ENCODE results near the gene ENTPD2. TPM values are rescaled to one million over a fixed set of nuclear protein-coding genes. Genes with fewer than 3 reads are reported as not detected.

Gene ENTPD2
- total and polyA plus RNA-seq, 2 donors = 2.8 to 6.4 TPM

- no peaks in the 10 kb centered on the region for H3K4me1 ChIP-seq (ENCODE audit: insufficient read depth)
- H3K4me3 ChIP-seq (ENCODE audit: low read depth, low read length) = no peak overlapping the region
- 96% methylated on average over 32 of the region's 32 CpGs for WGBS
- DNase-seq (ENCODE audit: extremely low spot score) = no peak
- no peak overlapping the region for H3K27ac ChIP-seq (ENCODE audit: low read depth)
- H3K36me3 ChIP-seq (ENCODE audit: insufficient read depth) = no peaks in the 10 kb centered on the region
These were observed 32.9 kb downstream of the ENTPD2 start for GRCh38 chr9:137020771-137021567.

- DNase-seq (ENCODE audit: extremely low spot score) = no peak
- no peak overlapping the region for H3K27ac ChIP-seq (ENCODE audit: low read depth)
- no peak overlapping the region for H3K4me3 ChIP-seq (ENCODE audit: low read depth, low read length)
- no peaks in the 10 kb centered on the region for H3K4me1 ChIP-seq (ENCODE audit: insufficient read depth)
- 91% methylated on average over 34 of the region's 34 CpGs for WGBS
- H3K36me3 ChIP-seq (ENCODE audit: insufficient read depth) = peaks cover under 1% of the 10 kb centered on the region
These were observed 33.8 kb downstream of the ENTPD2 start for GRCh38 chr9:137019891-137020683.

GRCh38 chr9:137018761-137019559, 34.9 kb downstream of the ENTPD2 start:
- peaks cover 2% of the 10 kb centered on the region for H3K36me3 ChIP-seq (ENCODE audit: insufficient read depth)
- WGBS = 92% methylated on average over 36 of the region's 36 CpGs
- no peak for DNase-seq (ENCODE audit: extremely low spot score)

GRCh38 chr9:137017791-137018497, 35.9 kb downstream of the ENTPD2 start:
- H3K4me1 ChIP-seq (ENCODE audit: insufficient read depth) = no peaks in the 10 kb centered on the region
- no peak overlapping the region for H3K4me3 ChIP-seq (ENCODE audit: low read depth, low read length)
- DNase-seq (ENCODE audit: extremely low spot score) = no peak
- no peak overlapping the region for H3K27ac ChIP-seq (ENCODE audit: low read depth)
- peaks cover 2% of the 10 kb centered on the region for H3K36me3 ChIP-seq (ENCODE audit: insufficient read depth)
- 93% methylated on average over 45 of the region's 45 CpGs for WGBS

More at GRCh38 chr9:137018761-137019559, 34.9 kb downstream of the ENTPD2 start:
- Histone ChIP-seq H3K4me1 (ENCODE audit: insufficient read depth) (no peaks in the 10 kb centered on the region), H3K4me3 (ENCODE audit: low read depth, low read length) (no peak overlapping the region), H3K27ac (ENCODE audit: low read depth) (no peak overlapping the region)

- Histone ChIP-seq H3K4me3 (ENCODE audit: low read depth, low read length) (no peak overlapping the region), H3K27ac (ENCODE audit: low read depth) (no peak overlapping the region), H3K4me1 (ENCODE audit: insufficient read depth) (no peaks in the 10 kb centered on the region), H3K36me3 (ENCODE audit: insufficient read depth) (peaks cover 2% of the 10 kb centered on the region)
- WGBS = 97% methylated on average over 28 of the region's 28 CpGs
- no peak for DNase-seq (ENCODE audit: extremely low spot score)
These were observed 36.8 kb downstream of the ENTPD2 start for GRCh38 chr9:137017071-137017470.

- Histone ChIP-seq H3K4me1 (ENCODE audit: insufficient read depth) (no peaks in the 10 kb centered on the region), H3K36me3 (ENCODE audit: insufficient read depth) (peaks cover 2% of the 10 kb centered on the region)
- 96% methylated on average over 16 of the region's 16 CpGs for WGBS
These were observed 37.4 kb downstream of the ENTPD2 start for GRCh38 chr9:137016436-137016835.

GRCh38 chr9:137015976-137016375, 37.9 kb downstream of the ENTPD2 start:
- no peaks in the 10 kb centered on the region for H3K4me1 ChIP-seq (ENCODE audit: insufficient read depth)
- 96% methylated on average over 21 of the region's 21 CpGs for WGBS
- H3K4me3 ChIP-seq (ENCODE audit: low read depth, low read length) = no peak overlapping the region
- H3K36me3 ChIP-seq (ENCODE audit: insufficient read depth) = peaks cover 2% of the 10 kb centered on the region
- no peak for DNase-seq (ENCODE audit: extremely low spot score)
- no peak overlapping the region for H3K27ac ChIP-seq (ENCODE audit: low read depth)

More at GRCh38 chr9:137016436-137016835, 37.4 kb downstream of the ENTPD2 start:
- Histone ChIP-seq H3K27ac (ENCODE audit: low read depth) (no peak overlapping the region), H3K4me3 (ENCODE audit: low read depth, low read length) (no peak overlapping the region)
- DNase-seq (ENCODE audit: extremely low spot score) = no peak

- no peak for DNase-seq (ENCODE audit: extremely low spot score)
- H3K36me3 ChIP-seq (ENCODE audit: insufficient read depth) = peaks cover 2% of the 10 kb centered on the region
- WGBS = 96% methylated on average over 25 of the region's 25 CpGs
These were observed 38.3 kb downstream of the ENTPD2 start for GRCh38 chr9:137015540-137015930.

GRCh38 chr9:137014776-137015539, 38.9 kb downstream of the ENTPD2 start:
- peaks cover 2% of the 10 kb centered on the region for H3K36me3 ChIP-seq (ENCODE audit: insufficient read depth)
- no peak overlapping the region for H3K4me3 ChIP-seq (ENCODE audit: low read depth, low read length)
- WGBS = 95% methylated on average over 36 of the region's 36 CpGs
- H3K27ac ChIP-seq (ENCODE audit: low read depth) = no peak overlapping the region
- DNase-seq (ENCODE audit: extremely low spot score) = no peak
- H3K4me1 ChIP-seq (ENCODE audit: insufficient read depth) = no peaks in the 10 kb centered on the region

More at GRCh38 chr9:137015540-137015930, 38.3 kb downstream of the ENTPD2 start:
- no peaks in the 10 kb centered on the region for H3K4me1 ChIP-seq (ENCODE audit: insufficient read depth)
- no peak overlapping the region for H3K4me3 ChIP-seq (ENCODE audit: low read depth, low read length)
- H3K27ac ChIP-seq (ENCODE audit: low read depth) = no peak overlapping the region

GRCh38 chr9:137014166-137014565, 39.7 kb downstream of the ENTPD2 start:
- 95% methylated on average over 23 of the region's 23 CpGs for WGBS
- peaks cover 2% of the 10 kb centered on the region for H3K36me3 ChIP-seq (ENCODE audit: insufficient read depth)
- no peak overlapping the region for H3K27ac ChIP-seq (ENCODE audit: low read depth)
- no peak for DNase-seq (ENCODE audit: extremely low spot score)
- no peak overlapping the region for H3K4me3 ChIP-seq (ENCODE audit: low read depth, low read length)
- no peaks in the 10 kb centered on the region for H3K4me1 ChIP-seq (ENCODE audit: insufficient read depth)

GRCh38 chr9:137013571-137013940, 40.3 kb downstream of the ENTPD2 start:
- Histone ChIP-seq H3K36me3 (ENCODE audit: insufficient read depth) (peaks cover 2% of the 10 kb centered on the region), H3K4me3 (ENCODE audit: low read depth, low read length) (no peak overlapping the region), H3K27ac (ENCODE audit: low read depth) (no peak overlapping the region), H3K4me1 (ENCODE audit: insufficient read depth) (no peaks in the 10 kb centered on the region)
- WGBS = 95% methylated on average over 20 of the region's 20 CpGs
- DNase-seq (ENCODE audit: extremely low spot score) = no peak

GRCh38 chr9:137012694-137013570, 40.9 kb downstream of the ENTPD2 start:
- Histone ChIP-seq H3K4me1 (ENCODE audit: insufficient read depth) (no peaks in the 10 kb centered on the region), H3K27ac (ENCODE audit: low read depth) (no peak overlapping the region), H3K36me3 (ENCODE audit: insufficient read depth) (peaks cover 2% of the 10 kb centered on the region), H3K4me3 (ENCODE audit: low read depth, low read length) (no peak overlapping the region)
- DNase-seq (ENCODE audit: extremely low spot score) = no peak
- WGBS = 82% methylated on average over 67 of the region's 67 CpGs

Data from urinary bladder (tissue), 4 donors.